DOHH2 (cell line): ENCODE measurements around the gene SNX5.
A peak's percentile ranks its signal among the peaks of the same experiment; 100 is the strongest.

ENCODE experiments used
- H3F3A ChIP-seq: fragments of 200-600 bp; sonication (generic), shearing (Covaris generic); 2 replicates; pipeline ENCODE4 v1.6.0; 2016; ENCODE audit warnings: antibody characterized with exemption, mild to moderate bottlenecking; ENCODE audit not compliant: control insufficient read depth, insufficient read depth
- H3K27ac ChIP-seq: fragments of 200-600 bp; sonication (generic); 2 replicates; pipeline ENCODE4 v1.5.1; 2014; ENCODE audit warnings: low read depth, mild to moderate bottlenecking, low read length, moderate library complexity
- H3K27me3 ChIP-seq: fragments of 200-600 bp; sonication (generic); 2 replicates; pipeline ENCODE4 v1.6.1; 2014; ENCODE audit warnings: mild to moderate bottlenecking, low read length, mixed read lengths; ENCODE audit not compliant: control insufficient read depth
- H3K36me3 ChIP-seq: fragments of 200-600 bp; sonication (generic); 2 replicates; pipeline ENCODE4 v1.6.1; 2014; ENCODE audit warnings: mild to moderate bottlenecking, low read length, moderate library complexity, mixed read lengths; ENCODE audit not compliant: control insufficient read depth
- H3K4me1 ChIP-seq: fragments of 200-600 bp; sonication (generic); 2 replicates; pipeline ENCODE4 v1.6.1; 2014; ENCODE audit warnings: mild to moderate bottlenecking, low read length, mixed read lengths; ENCODE audit not compliant: control insufficient read depth
- H3K4me2 ChIP-seq: fragments of 200-600 bp; sonication (generic); 2 replicates; pipeline ENCODE4 v1.6.0; 2014; ENCODE audit warnings: mild to moderate bottlenecking, low read length, moderate library complexity
- H3K4me3 ChIP-seq: fragments of 200-600 bp; sonication (generic); 2 replicates; pipeline ENCODE4 v1.5.1; 2014; ENCODE audit warnings: mild to moderate bottlenecking, low read length, mixed read lengths
- H3K79me2 ChIP-seq: fragments of 200-600 bp; sonication (generic); 2 replicates; pipeline ENCODE4 v1.6.1; 2014; ENCODE audit warnings: mild to moderate bottlenecking, low read length, mixed read lengths; ENCODE audit not compliant: control insufficient read depth
- H3K9me2 ChIP-seq: fragments of 200-600 bp; sonication (generic); replicated peaks from 2 replicates; pipeline ENCODE4 v1.6.1; 2014; ENCODE audit warnings: mild to moderate bottlenecking, low read length, mixed read lengths; ENCODE audit not compliant: control insufficient read depth
- H3K9me3 ChIP-seq: fragments of 200-600 bp; sonication (generic); 2 replicates; pipeline ENCODE4 v1.6.1; 2014; ENCODE audit warnings: antibody characterized with exemption, low read length, mixed read lengths; ENCODE audit not compliant: control insufficient read depth, insufficient read depth
- H4K20me1 ChIP-seq: fragments of 200-600 bp; sonication (generic); 2 replicates; pipeline ENCODE4 v1.6.0; 2014; ENCODE audit warnings: low read depth, mild to moderate bottlenecking, antibody characterized with exemption, low read length, moderate library complexity; ENCODE audit not compliant: control insufficient read depth, insufficient read depth
- CTCF ChIP-seq: fragments of 200-600 bp; sonication (generic); IDR thresholded peaks from one replicate; pipeline ENCODE4 v1.5.1; 2014; ENCODE audit warnings: antibody characterized with exemption, mild to moderate bottlenecking, low read depth, low read length; ENCODE audit not compliant: poor library complexity, severe bottlenecking
- EZH2phosphoT487 ChIP-seq: fragments of 200-600 bp; sonication (generic); IDR thresholded peaks from 2 replicates; pipeline ENCODE4 v1.6.1; 2017; ENCODE audit warnings: borderline replicate concordance, mild to moderate bottlenecking, antibody characterized with exemption, low read length, moderate library complexity, mixed read lengths

SNX5 gene

GRCh38 chr20:17958373-17959256 lies 10.0 kb downstream of the SNX5 start:
- peak overlapping the region; percentile 86 for H3K27ac ChIP-seq
- peaks cover 97% of the 10 kb centered on the region for H3K36me3 ChIP-seq
- no peaks in the 10 kb centered on the region for H3K27me3 ChIP-seq
- peaks cover 100% of the 10 kb centered on the region for H3K79me2 ChIP-seq
- peaks cover 85% of the 10 kb centered on the region for H3F3A ChIP-seq
- peaks cover 100% of the 10 kb centered on the region for H3K4me1 ChIP-seq
- H3K9me2 ChIP-seq: no peaks in the 10 kb centered on the region
- H3K4me2 ChIP-seq: peak overlapping the region; percentile 93
- peaks cover 68% of the 10 kb centered on the region for H4K20me1 ChIP-seq
- H3K9me3 ChIP-seq: no peaks in the 10 kb centered on the region
- TF ChIP-seq CTCF (no peak), EZH2phosphoT487 (no peak)
- H3K4me3 ChIP-seq: peak overlapping the region; percentile 86

- peak overlapping the region; percentile 93 for H3K4me2 ChIP-seq
- no peaks in the 10 kb centered on the region for H3K9me3 ChIP-seq
- H3K4me1 ChIP-seq: peaks cover 100% of the 10 kb centered on the region
- peak overlapping the region; percentile 86 for H3K27ac ChIP-seq
- no peaks in the 10 kb centered on the region for H3K9me2 ChIP-seq
- H3K36me3 ChIP-seq: peaks cover 97% of the 10 kb centered on the region
- H3K27me3 ChIP-seq: no peaks in the 10 kb centered on the region
- peaks cover 100% of the 10 kb centered on the region for H3K79me2 ChIP-seq
- H4K20me1 ChIP-seq: peaks cover 67% of the 10 kb centered on the region
- H3K4me3 ChIP-seq: peak overlapping the region; percentile 86
- H3F3A ChIP-seq: peaks cover 85% of the 10 kb centered on the region
- TF ChIP-seq CTCF (no peak), EZH2phosphoT487 (no peak)
Measured at GRCh38 chr20:17957505-17958363, 10.9 kb downstream of the SNX5 start.

- no peaks in the 10 kb centered on the region for H3K9me3 ChIP-seq
- H3K27me3 ChIP-seq: no peaks in the 10 kb centered on the region
- H3K27ac ChIP-seq: peak overlapping the region; percentile 86
- peaks cover 100% of the 10 kb centered on the region for H3K4me1 ChIP-seq
- peak overlapping the region; percentile 74 for H3K4me2 ChIP-seq
- H3K9me2 ChIP-seq: no peaks in the 10 kb centered on the region
- no peak for TF ChIP-seq EZH2phosphoT487
- TF ChIP-seq CTCF: no peak
- H3K36me3 ChIP-seq: peaks cover 99% of the 10 kb centered on the region
- H4K20me1 ChIP-seq: peaks cover 71% of the 10 kb centered on the region
- peaks cover 100% of the 10 kb centered on the region for H3K79me2 ChIP-seq
- peak overlapping the region; percentile 62 for H3K4me3 ChIP-seq
- peaks cover 85% of the 10 kb centered on the region for H3F3A ChIP-seq
Measured at GRCh38 chr20:17956099-17956685, 12.4 kb downstream of the SNX5 start.
